Measurements from ENCODE around the gene ZNF628. TPM values are rescaled to one million over a fixed set of nuclear protein-coding genes. Genes with fewer than 3 reads are reported as not detected.

Gene ZNF628
- total RNA-seq, 1 donor from 2014 or later, result 10.0 TPM

DNA sequence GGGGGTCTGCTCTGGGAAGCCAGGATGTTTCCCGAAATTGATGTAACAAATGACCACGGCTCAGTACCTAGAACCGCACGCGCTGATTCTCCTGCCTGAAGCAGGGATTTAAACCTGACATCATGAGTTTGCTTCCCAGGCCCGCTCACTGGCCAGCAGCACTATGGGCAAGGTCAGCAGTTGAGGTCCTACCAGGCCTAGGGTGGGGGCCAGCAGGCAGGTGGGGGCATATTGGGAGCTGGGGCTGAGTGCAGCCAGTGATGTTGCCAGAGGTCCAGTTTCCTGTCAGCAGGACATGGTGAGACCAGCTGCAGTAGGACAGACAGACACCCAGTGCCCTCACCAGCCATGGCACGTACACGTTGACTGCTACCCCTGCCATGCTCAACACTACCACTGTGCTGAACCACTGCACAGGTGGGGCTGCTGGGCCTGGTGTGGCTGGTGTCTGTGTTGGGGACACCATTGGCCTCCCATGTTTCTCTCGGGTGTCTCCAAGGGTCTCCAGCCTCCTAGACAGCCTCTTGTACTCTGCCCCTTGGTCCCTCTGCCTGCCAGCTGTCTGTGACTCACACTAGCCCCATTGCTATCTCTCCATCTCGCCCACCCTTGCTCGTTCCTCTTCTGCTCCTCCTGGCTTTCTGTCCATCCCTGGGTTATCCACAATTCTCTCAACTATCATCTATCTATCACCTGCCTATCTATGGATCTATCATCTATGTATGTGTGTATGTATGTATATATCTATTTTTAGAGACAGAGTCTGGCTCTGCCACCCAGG is 10.8 kb upstream of the ZNF628 start:
- no peak overlapping the region for H3K4me3 Mint-ChIP-seq
- peaks cover 16% of the 10 kb centered on the region for H3K4me1 Mint-ChIP-seq
- no peaks in the 10 kb centered on the region for H3K9me3 Mint-ChIP-seq
- no peak overlapping the region for H3K27ac Mint-ChIP-seq
- intact Hi-C loops (cut with micrococcal nuclease), result no loop called here
- DNase-seq, result no peak
- no peaks in the 10 kb centered on the region for H3K36me3 Mint-ChIP-seq (ENCODE audit: low read depth)
- no peaks in the 10 kb centered on the region for H3K27me3 Mint-ChIP-seq

GRCh38 chr19:55466241-55466614 is 10.2 kb upstream of the ZNF628 start:
- Mint-ChIP-seq H3K36me3 (ENCODE audit: low read depth) (no peaks in the 10 kb centered on the region), H3K4me1 (peaks cover 12% of the 10 kb centered on the region), H3K27me3 (no peaks in the 10 kb centered on the region), H3K27ac (no peak overlapping the region), H3K4me3 (no peak overlapping the region), H3K9me3 (no peaks in the 10 kb centered on the region)
- DNase-seq, result no peak
- intact Hi-C loops (cut with micrococcal nuclease), result no loop called here

DNA sequence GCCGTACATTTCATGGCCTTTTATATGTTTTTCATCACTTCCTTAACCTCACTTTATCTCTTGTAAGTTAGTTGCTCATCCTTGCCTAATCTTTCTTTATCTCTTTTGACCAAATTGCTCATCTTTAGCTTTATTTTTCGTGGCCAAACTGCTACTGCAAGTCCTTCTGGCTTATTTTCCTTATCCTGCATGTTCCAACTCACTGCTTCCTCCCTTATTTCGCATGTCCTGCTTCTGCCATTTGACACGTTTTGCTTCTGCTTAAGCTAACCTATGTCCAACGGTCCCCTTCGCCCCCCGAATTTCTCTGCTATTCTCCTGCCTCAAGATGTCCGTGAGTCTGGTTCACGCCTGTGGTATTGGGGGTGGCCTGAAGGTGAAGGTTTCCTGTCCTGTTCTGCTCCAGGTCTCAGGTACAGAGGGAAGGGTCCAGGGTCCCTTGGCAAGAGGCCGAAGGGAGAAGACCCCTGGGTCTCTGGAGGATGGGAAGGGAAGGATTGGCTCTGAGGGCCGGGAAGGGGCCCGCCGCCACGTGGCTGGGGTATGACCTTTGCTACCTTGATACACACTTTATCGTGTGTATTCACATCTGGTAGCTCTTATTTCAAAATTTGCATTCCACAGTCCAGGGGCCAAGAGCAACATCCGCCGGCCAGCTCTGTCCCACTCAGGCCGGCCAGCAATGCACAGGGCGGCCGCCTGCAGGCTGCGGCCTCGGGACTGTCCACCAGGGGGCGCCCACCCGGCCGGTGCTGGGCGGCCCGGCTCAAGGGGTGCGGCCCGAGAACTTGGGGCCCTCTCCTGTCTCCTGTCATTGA is 9.0 kb upstream of the ZNF628 start:
- Mint-ChIP-seq H3K27ac (no peak overlapping the region), H3K36me3 (ENCODE audit: low read depth) (no peaks in the 10 kb centered on the region), H3K4me1 (peaks cover 6% of the 10 kb centered on the region), H3K9me3 (no peaks in the 10 kb centered on the region), H3K27me3 (no peaks in the 10 kb centered on the region), H3K4me3 (no peak overlapping the region)
- intact Hi-C loops (cut with micrococcal nuclease), result loop anchor here (1.0 kb wide), 2 partner anchors 37 to 164 kb away; no protein-coding TSS in a partner anchor
- DNase-seq, result peak; percentile 93

GRCh38 chr19:55468054-55468393 is 8.4 kb upstream of the ZNF628 start:
- Mint-ChIP-seq H3K9me3 (no peaks in the 10 kb centered on the region), H3K27me3 (no peaks in the 10 kb centered on the region), H3K36me3 (ENCODE audit: low read depth) (no peaks in the 10 kb centered on the region), H3K4me1 (peaks cover 2% of the 10 kb centered on the region), H3K4me3 (no peak overlapping the region), H3K27ac (no peak overlapping the region)
- no peak for DNase-seq
- intact Hi-C loops (cut with micrococcal nuclease), result no loop called here

DNA sequence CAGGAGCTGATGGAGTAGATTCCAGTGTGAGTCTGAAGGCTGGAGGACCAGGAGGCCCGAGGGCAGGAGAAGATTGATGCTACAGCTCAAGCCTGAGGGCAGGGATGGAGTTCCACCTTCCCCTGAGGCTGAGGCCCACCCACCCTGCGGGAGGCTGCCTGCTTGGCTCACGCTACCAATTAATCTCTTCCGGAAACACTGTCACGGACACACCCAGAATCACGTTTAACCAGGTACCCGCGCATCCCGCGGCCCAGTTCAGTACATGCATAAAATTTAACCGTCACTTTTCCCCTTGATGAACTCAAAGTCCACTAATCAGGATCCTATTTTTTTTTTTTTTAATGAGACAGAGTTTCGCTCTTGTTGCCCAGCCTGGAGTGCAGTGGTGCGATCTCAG is 5.2 kb upstream of the ZNF628 start:
- Mint-ChIP-seq H3K9me3 (no peaks in the 10 kb centered on the region), H3K4me3 (no peak overlapping the region), H3K4me1 (peaks cover 9% of the 10 kb centered on the region), H3K27me3 (no peaks in the 10 kb centered on the region), H3K36me3 (ENCODE audit: low read depth) (no peaks in the 10 kb centered on the region), H3K27ac (no peak overlapping the region)
- intact Hi-C loops (cut with micrococcal nuclease), result no loop called here
- no peak for DNase-seq

DNA sequence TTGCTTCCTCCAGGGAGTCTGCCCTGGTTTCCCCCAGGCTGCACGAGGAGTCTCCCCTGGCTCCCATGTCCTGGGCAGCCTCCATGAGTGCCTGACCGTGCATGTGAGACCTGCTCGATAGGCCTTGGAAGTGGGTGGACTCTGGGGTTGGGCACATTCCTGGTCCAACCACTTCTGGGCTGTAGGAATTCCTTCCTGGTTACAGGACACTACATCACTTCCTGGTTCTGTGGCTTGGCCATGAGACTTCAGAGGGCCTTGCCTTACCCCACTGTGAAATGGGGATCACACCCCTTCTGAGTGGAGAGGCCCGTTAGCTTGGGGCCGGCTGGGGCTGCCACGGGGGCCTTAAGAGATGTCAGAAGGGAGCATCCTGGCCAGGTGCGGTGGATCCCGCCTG is 4.0 kb upstream of the ZNF628 start:
- intact Hi-C loops (cut with micrococcal nuclease), result no loop called here
- no peaks in the 10 kb centered on the region for H3K9me3 Mint-ChIP-seq
- no peaks in the 10 kb centered on the region for H3K36me3 Mint-ChIP-seq (ENCODE audit: low read depth)
- H3K4me1 Mint-ChIP-seq, result peaks cover 9% of the 10 kb centered on the region
- H3K4me3 Mint-ChIP-seq, result no peak overlapping the region
- no peak overlapping the region for H3K27ac Mint-ChIP-seq
- H3K27me3 Mint-ChIP-seq, result no peaks in the 10 kb centered on the region
- DNase-seq, result no peak

DNA sequence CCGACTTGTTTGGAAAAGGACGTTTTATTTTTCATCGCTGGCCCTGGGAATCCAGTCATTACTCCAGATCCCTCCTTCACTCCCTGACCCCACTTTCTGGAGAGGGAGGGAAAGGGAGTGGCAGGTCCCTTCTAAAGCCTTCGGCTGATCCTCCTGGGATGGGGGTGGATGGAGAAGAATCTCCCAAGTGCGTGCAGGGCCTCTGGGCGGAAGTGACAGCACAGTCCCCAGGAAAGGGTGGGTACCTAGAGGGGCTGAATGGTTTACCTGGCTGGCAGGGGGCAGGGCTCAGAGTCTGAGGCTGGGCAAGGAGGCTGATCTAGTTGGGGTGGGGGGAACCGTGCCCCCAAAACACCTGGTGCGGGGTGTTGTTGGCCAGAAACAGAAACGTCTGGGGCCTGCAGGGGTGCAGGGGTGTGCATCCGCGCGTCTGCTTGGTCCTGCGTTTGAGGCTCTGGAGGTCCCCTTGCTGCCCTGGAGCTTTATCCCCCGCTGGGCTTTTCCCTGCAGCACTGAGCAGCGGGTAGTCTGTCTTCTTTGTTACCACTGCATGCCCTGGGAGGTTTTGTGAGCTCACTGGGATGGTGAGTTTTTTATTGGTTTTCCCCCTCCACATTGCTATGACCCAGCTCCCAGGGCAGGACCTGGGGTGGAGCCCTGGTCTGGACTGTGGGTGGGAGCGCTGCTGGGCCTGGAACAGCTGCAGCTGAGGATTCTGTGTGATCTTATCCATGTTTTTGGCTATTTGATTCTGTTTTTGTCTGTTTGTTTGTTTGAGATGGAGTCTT is 3.0 kb upstream of the ZNF628 start:
- H3K4me3 Mint-ChIP-seq, result no peak overlapping the region
- intact Hi-C loops (cut with micrococcal nuclease), result no loop called here
- H3K36me3 Mint-ChIP-seq (ENCODE audit: low read depth), result no peaks in the 10 kb centered on the region
- DNase-seq, result no peak
- H3K27ac Mint-ChIP-seq, result no peak overlapping the region
- H3K4me1 Mint-ChIP-seq, result peaks cover 15% of the 10 kb centered on the region
- no peaks in the 10 kb centered on the region for H3K9me3 Mint-ChIP-seq
- H3K27me3 Mint-ChIP-seq, result no peaks in the 10 kb centered on the region

DNA sequence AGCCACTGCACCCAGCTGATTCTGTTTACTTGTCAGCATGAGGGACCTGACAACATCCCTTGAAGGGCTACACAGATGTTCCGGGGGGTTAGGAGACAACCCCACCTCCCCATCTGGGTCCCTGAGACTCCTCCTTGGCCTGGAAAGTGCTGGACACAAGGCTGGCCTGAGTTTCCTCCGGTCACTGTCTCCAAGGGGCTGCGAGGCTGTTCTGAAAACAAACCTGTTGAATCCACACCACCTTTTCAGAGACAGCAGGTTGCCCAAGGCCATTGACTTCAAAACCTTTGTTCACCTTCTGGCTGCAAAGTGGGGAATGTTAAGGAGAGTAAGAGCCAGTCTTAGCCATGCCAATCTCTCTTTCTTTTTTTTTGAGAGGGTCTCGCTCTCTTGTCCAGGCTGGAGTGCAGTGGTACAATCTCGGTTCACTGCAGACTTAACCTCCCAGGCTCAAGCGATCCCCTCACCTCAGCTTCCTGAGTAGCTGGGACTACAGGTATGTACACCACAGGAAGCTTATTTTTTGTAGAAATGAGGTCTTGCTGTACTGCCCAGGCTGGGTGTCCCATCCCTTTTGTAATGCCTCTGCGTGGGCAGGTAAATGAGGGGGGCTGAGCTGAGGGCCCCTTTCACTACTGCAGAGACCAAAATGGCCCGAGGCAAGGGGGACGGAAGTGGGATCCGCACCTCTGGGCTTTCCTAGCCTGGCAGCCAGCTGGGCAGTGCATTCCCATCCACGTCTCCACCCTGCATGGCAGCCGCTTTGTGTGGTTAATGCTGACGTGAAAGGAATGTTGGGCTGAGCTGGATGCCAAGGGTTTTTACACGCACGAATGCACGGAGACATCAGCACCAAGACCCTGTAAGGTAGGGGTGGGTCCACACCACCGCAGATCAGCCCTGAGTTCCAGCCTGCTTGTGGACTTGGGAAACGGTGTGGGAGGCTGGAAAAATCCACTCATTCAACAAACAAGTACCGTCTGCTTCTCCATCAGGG is 1.9 kb upstream of the ZNF628 start:
- no peak for DNase-seq
- H3K9me3 Mint-ChIP-seq, result no peaks in the 10 kb centered on the region
- H3K27me3 Mint-ChIP-seq, result no peaks in the 10 kb centered on the region
- H3K4me1 Mint-ChIP-seq, result peaks cover 23% of the 10 kb centered on the region
- H3K36me3 Mint-ChIP-seq (ENCODE audit: low read depth), result no peaks in the 10 kb centered on the region
- no peak overlapping the region for H3K27ac Mint-ChIP-seq
- peak overlapping the region; percentile 93 for H3K4me3 Mint-ChIP-seq
- intact Hi-C loops (cut with micrococcal nuclease), result loop anchor here (5.0 kb wide), 1 partner anchor 1012 kb away; the partner anchor contains the start of gene LENG9

DNA sequence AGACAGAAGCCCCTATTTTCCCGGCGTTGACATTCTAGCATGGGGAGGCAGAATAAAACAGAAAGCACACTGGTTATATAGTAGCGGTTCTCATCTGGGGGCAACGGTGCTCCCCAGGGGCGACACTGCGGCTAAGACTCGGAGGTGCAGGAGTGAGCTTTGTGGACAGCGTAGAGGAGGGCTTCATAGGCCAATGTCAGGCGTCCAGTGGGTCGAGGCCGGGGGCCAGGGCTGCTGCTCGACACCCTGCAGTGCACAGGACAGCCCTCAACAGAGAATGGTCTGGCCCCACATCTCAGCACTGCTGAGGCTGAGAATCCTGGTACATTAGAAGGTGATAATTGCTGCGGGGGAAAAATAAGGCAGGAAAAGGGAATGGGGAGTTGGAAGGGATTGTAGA is 1.5 kb downstream of the ZNF628 start:
- intact Hi-C loops (cut with micrococcal nuclease), result loop anchor here (5.0 kb wide), 1 partner anchor 1016 kb away; the partner anchor contains the start of gene LENG9
- peak overlapping the region; percentile 91 for H3K4me3 Mint-ChIP-seq
- no peaks in the 10 kb centered on the region for H3K27me3 Mint-ChIP-seq
- peaks cover 3% of the 10 kb centered on the region for H3K36me3 Mint-ChIP-seq (ENCODE audit: low read depth)
- H3K27ac Mint-ChIP-seq, result peak overlapping the region; percentile 15
- DNase-seq, result no peak
- H3K4me1 Mint-ChIP-seq, result peaks cover 23% of the 10 kb centered on the region
- no peaks in the 10 kb centered on the region for H3K9me3 Mint-ChIP-seq

DNA sequence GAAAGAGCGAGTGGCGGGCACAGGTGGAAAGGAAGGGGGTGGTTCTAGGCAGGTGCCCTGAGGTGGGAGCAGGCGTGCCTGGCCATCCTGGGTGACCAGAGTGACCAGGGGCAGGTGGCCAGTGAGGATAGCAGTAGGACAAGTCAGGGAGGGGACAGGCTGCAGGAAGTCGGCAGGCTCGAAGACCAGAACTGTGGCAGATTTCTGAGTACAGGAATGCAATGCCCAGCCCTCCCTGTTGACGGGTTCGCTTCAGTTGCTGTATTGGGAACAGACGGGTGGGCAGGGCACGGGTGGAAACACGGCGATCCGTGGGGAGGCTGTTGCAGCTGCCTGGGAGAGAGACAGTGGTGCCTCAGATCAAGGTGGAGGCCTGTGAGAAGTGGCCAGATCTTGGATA is 1.9 kb downstream of the ZNF628 start:
- intact Hi-C loops (cut with micrococcal nuclease), result loop anchor here (5.0 kb wide), 1 partner anchor 1016 kb away; the partner anchor contains the start of gene LENG9
- Mint-ChIP-seq H3K36me3 (ENCODE audit: low read depth) (peaks cover 3% of the 10 kb centered on the region), H3K4me3 (peak overlapping the region; percentile 91), H3K27me3 (no peaks in the 10 kb centered on the region), H3K4me1 (peaks cover 23% of the 10 kb centered on the region), H3K9me3 (no peaks in the 10 kb centered on the region), H3K27ac (no peak overlapping the region)
- no peak for DNase-seq

GRCh38 chr19:55479045-55479444 is 2.6 kb downstream of the ZNF628 start:
- H3K27ac Mint-ChIP-seq, result no peak overlapping the region
- peaks cover 23% of the 10 kb centered on the region for H3K4me1 Mint-ChIP-seq
- no peaks in the 10 kb centered on the region for H3K27me3 Mint-ChIP-seq
- H3K4me3 Mint-ChIP-seq, result peak overlapping the region; percentile 91
- H3K36me3 Mint-ChIP-seq (ENCODE audit: low read depth), result peaks cover 3% of the 10 kb centered on the region
- intact Hi-C loops (cut with micrococcal nuclease), result loop anchor here (5.0 kb wide), 1 partner anchor 1017 kb away; the partner anchor contains the start of gene LENG9
- H3K9me3 Mint-ChIP-seq, result no peaks in the 10 kb centered on the region
- no peak for DNase-seq

DNA sequence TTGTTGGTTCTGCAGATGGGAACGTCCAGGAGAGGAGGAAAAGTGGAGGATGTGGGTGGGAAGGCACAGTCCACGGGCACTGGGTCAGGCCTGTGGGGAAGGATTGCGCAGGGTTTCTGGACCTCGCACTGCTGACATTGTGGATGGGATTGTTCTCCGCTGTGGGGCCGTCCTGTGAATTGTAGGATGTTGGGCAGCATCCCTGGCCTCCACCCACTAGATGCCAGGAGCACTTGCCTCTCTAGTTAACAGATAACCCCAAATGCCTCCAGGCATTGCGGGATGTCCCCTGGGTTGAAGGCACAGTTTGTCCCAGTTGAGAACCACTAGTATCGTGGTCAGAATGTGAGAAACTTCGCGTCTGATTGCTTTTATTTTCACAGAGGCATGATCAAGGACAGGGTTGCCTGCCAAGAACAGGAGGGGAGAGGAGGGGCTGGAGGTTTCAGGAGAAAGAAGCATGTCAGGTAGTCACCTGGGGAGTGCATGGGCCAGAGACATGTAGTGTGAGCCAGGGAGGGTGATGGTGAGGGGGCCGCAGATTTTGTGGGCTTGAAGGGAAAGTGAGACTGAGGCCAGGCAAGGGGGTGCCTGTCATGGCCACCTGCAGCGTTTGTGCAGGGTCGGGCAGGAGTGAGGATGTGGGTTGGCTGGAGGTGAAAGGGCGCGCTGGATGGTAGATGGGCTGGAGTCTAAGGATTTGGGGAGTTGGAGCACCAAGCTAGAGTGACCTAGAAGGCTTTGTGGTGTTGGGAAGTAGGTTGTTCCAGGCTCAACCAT is 3.2 kb downstream of the ZNF628 start:
- Mint-ChIP-seq H3K4me3 (no peak overlapping the region), H3K27ac (no peak overlapping the region), H3K9me3 (no peaks in the 10 kb centered on the region), H3K36me3 (ENCODE audit: low read depth) (peaks cover 3% of the 10 kb centered on the region), H3K4me1 (peaks cover 23% of the 10 kb centered on the region), H3K27me3 (no peaks in the 10 kb centered on the region)
- no peak for DNase-seq
- intact Hi-C loops (cut with micrococcal nuclease), result loop anchor here (5.0 kb wide), 1 partner anchor 1017 kb away; the partner anchor contains the start of gene LENG9

Measured in activated CD4-positive, alpha-beta T cell treated with anti-CD3 and anti-CD28 coated beads, Interleukin-2, amount 10 ng/mL, durations not matched to agents 24 days and 14 days (primary cell).